GM19238 (cell line): Measurements from ENCODE around the gene PDIK1L.

ENCODE experiments used
- DNase-seq: peaks from one replicate; pipeline ENCODE4 v3.0.0; 2011; ENCODE audit warnings: low spot score; ENCODE audit not compliant: insufficient read length

The PDIK1L gene

GRCh38 chr1:26121854-26122773, 10.5 kb downstream of the PDIK1L start:
- DNase-seq: no peak

GRCh38 chr1:26122988-26123973, 11.7 kb downstream of the PDIK1L start:
- DNase-seq: no peak

- no peak for DNase-seq
These were observed 13.1 kb downstream of the PDIK1L start for GRCh38 chr1:26124418-26125331.

GRCh38 chr1:26125382-26125781, 13.8 kb downstream of the PDIK1L start:
- DNase-seq: no peak

- DNase-seq: no peak
These were observed 14.3 kb downstream of the PDIK1L start for GRCh38 chr1:26125946-26126320.

GRCh38 chr1:26126321-26127084, 14.9 kb downstream of the PDIK1L start:
- no peak for DNase-seq

GRCh38 chr1:26127235-26128163, 15.9 kb downstream of the PDIK1L start:
- DNase-seq: no peak

GRCh38 chr1:26129778-26130177, 18.2 kb downstream of the PDIK1L start:
- no peak for DNase-seq

GRCh38 chr1:26130695-26131094, 19.1 kb downstream of the PDIK1L start:
- no peak for DNase-seq

GRCh38 chr1:26132128-26132833, 20.7 kb downstream of the PDIK1L start:
- no peak for DNase-seq

GRCh38 chr1:26132834-26133167, 21.2 kb downstream of the PDIK1L start:
- DNase-seq: no peak

- no peak for DNase-seq
These were observed 22.8 kb downstream of the PDIK1L start for GRCh38 chr1:26134466-26134865.

- DNase-seq: no peak
These were observed 27.4 kb downstream of the PDIK1L start for GRCh38 chr1:26138974-26139558.

GRCh38 chr1:26142159-26142558, 30.5 kb downstream of the PDIK1L start:
- DNase-seq: no peak

- peak; percentile 65 for DNase-seq
These were observed 33.7 kb downstream of the PDIK1L start for GRCh38 chr1:26145041-26145959.

GRCh38 chr1:26145960-26146294, 34.3 kb downstream of the PDIK1L start:
- DNase-seq: no peak

- no peak for DNase-seq
These were observed 37.3 kb downstream of the PDIK1L start for GRCh38 chr1:26148887-26149286.
